GM11168 (cell line): ENCODE results near the gene CEBPG.

ENCODE experiments used
- in situ Hi-C: fragments of 300-500 bp; cut with MboI; formaldehyde crosslinking; loops from one replicate; pipeline ENCODE4 v1.12.0; 2022; ENCODE audit warnings: low sequenced_read_pairs; ENCODE audit not compliant: unreplicated experiment

Gene CEBPG

GRCh38 chr19:33430674-33431277, 57.3 kb downstream of the CEBPG start:
- in situ Hi-C loops = loop anchor here (25.0 kb wide), 1 partner anchor 332 kb away; no protein-coding TSS in a partner anchor

- in situ Hi-C loops = loop anchor here (25.0 kb wide), 1 partner anchor 330 kb away; no protein-coding TSS in a partner anchor
Measured at GRCh38 chr19:33432015-33432414, 58.5 kb downstream of the CEBPG start.
